ENCODE data around the gene SDHAF2. TPM values are rescaled to one million over a fixed set of nuclear protein-coding genes. Genes with fewer than 3 reads are reported as not detected.
A peak's percentile ranks its signal among the peaks of the same experiment; 100 is the strongest.
"Not testable (repeated sequence)": the region's sequence is repeated elsewhere in the genome, so short reads cannot be mapped to it uniquely, and the experiment has no call there.

Gene SDHAF2
- total RNA-seq, 3 donors from 2014 or later, result 48.4 to 55.8 (median 49.3) TPM

GRCh38 chr11:61475433-61475832, 45.5 kb downstream of the SDHAF2 start:
- no peaks in the 10 kb centered on the region for H3K9me3 Mint-ChIP-seq
- DNase-seq, result no peak
- H3K36me3 Mint-ChIP-seq (ENCODE audit: insufficient read depth), result peaks cover 17% of the 10 kb centered on the region
- no peak for ATAC-seq
- no peak overlapping the region for H3K4me3 Mint-ChIP-seq
- peaks cover 1% of the 10 kb centered on the region for H3K27me3 Mint-ChIP-seq (ENCODE audit: low read depth)
- peaks cover 7% of the 10 kb centered on the region for H3K4me1 Mint-ChIP-seq (ENCODE audit: low read depth)

- DNase-seq (no peak), ATAC-seq (no peak)
- Mint-ChIP-seq H3K36me3 (ENCODE audit: insufficient read depth) (peaks cover 10% of the 10 kb centered on the region), H3K4me3 (no peak overlapping the region), H3K4me1 (ENCODE audit: low read depth) (peaks cover 7% of the 10 kb centered on the region), H3K9me3 (no peaks in the 10 kb centered on the region), H3K27me3 (ENCODE audit: low read depth) (peaks cover 1% of the 10 kb centered on the region)
Measured at GRCh38 chr11:61476371-61476770, 46.4 kb downstream of the SDHAF2 start.

GRCh38 chr11:61477126-61477525, 47.2 kb downstream of the SDHAF2 start:
- Mint-ChIP-seq H3K4me1 (ENCODE audit: low read depth) (peaks cover 7% of the 10 kb centered on the region), H3K27me3 (ENCODE audit: low read depth) (peaks cover 3% of the 10 kb centered on the region), H3K4me3 (no peak overlapping the region), H3K36me3 (ENCODE audit: insufficient read depth) (peaks cover 10% of the 10 kb centered on the region), H3K9me3 (no peaks in the 10 kb centered on the region)
- ATAC-seq (no peak), DNase-seq (no peak)

- peaks cover 3% of the 10 kb centered on the region for H3K27me3 Mint-ChIP-seq (ENCODE audit: low read depth)
- H3K9me3 Mint-ChIP-seq, result no peaks in the 10 kb centered on the region
- ATAC-seq, result peak; percentile 48 to 67
- DNase-seq, result peak; percentile 51
- peaks cover 8% of the 10 kb centered on the region for H3K36me3 Mint-ChIP-seq (ENCODE audit: insufficient read depth)
- H3K4me1 Mint-ChIP-seq (ENCODE audit: low read depth), result peaks cover 7% of the 10 kb centered on the region
- no peak overlapping the region for H3K4me3 Mint-ChIP-seq
Measured at GRCh38 chr11:61477727-61478148, 47.8 kb downstream of the SDHAF2 start.

GRCh38 chr11:61479360-61480058, 49.6 kb downstream of the SDHAF2 start:
- not testable (repeated sequence) for ATAC-seq; H3K9me3 Mint-ChIP-seq; H3K4me1 Mint-ChIP-seq (ENCODE audit: low read depth); H3K36me3 Mint-ChIP-seq (ENCODE audit: insufficient read depth); H3K4me3 Mint-ChIP-seq; H3K27me3 Mint-ChIP-seq (ENCODE audit: low read depth); DNase-seq

- DNase-seq (no peak), ATAC-seq (no peak)
- Mint-ChIP-seq H3K36me3 (ENCODE audit: insufficient read depth) (no peaks in the 10 kb centered on the region), H3K4me3 (no peak overlapping the region), H3K4me1 (ENCODE audit: low read depth) (peaks cover 5% of the 10 kb centered on the region), H3K9me3 (no peaks in the 10 kb centered on the region), H3K27me3 (ENCODE audit: low read depth) (peaks cover 3% of the 10 kb centered on the region)
Measured at GRCh38 chr11:61480261-61480993, 50.5 kb downstream of the SDHAF2 start.

- Mint-ChIP-seq H3K27me3 (ENCODE audit: low read depth) (peaks cover 3% of the 10 kb centered on the region), H3K4me1 (ENCODE audit: low read depth) (peaks cover 5% of the 10 kb centered on the region), H3K9me3 (no peaks in the 10 kb centered on the region), H3K36me3 (ENCODE audit: insufficient read depth) (no peaks in the 10 kb centered on the region), H3K4me3 (no peak overlapping the region)
- ATAC-seq, result no peak
- DNase-seq, result no peak
Measured at GRCh38 chr11:61480994-61481335, 51.0 kb downstream of the SDHAF2 start.

- no peak overlapping the region for H3K4me3 Mint-ChIP-seq
- ATAC-seq, result no peak
- H3K4me1 Mint-ChIP-seq (ENCODE audit: low read depth), result peaks cover 5% of the 10 kb centered on the region
Measured at GRCh38 chr11:61481806-61482205, 51.9 kb downstream of the SDHAF2 start.

GRCh38 chr11:61482513-61482912, 52.6 kb downstream of the SDHAF2 start:
- Mint-ChIP-seq H3K27me3 (ENCODE audit: low read depth) (peaks cover 3% of the 10 kb centered on the region), H3K9me3 (no peaks in the 10 kb centered on the region), H3K4me3 (no peak overlapping the region), H3K36me3 (ENCODE audit: insufficient read depth) (peaks cover 3% of the 10 kb centered on the region), H3K4me1 (ENCODE audit: low read depth) (peaks cover 5% of the 10 kb centered on the region)
- ATAC-seq, result peak; percentile 48 to 51
- DNase-seq, result no peak

More at GRCh38 chr11:61481806-61482205, 51.9 kb downstream of the SDHAF2 start:
- Mint-ChIP-seq H3K9me3 (no peaks in the 10 kb centered on the region), H3K36me3 (ENCODE audit: insufficient read depth) (no peaks in the 10 kb centered on the region), H3K27me3 (ENCODE audit: low read depth) (peaks cover 3% of the 10 kb centered on the region)
- no peak for DNase-seq

- H3K4me1 Mint-ChIP-seq (ENCODE audit: low read depth), result no peaks in the 10 kb centered on the region
- ATAC-seq, result no peak
Measured at GRCh38 chr11:61484541-61484940, 54.6 kb downstream of the SDHAF2 start.

GRCh38 chr11:61485080-61485479, 55.2 kb downstream of the SDHAF2 start:
- DNase-seq (no peak), ATAC-seq (no peak)
- H3K9me3 Mint-ChIP-seq, result no peaks in the 10 kb centered on the region
- no peak overlapping the region for H3K4me3 Mint-ChIP-seq
- H3K4me1 Mint-ChIP-seq (ENCODE audit: low read depth), result no peaks in the 10 kb centered on the region
- H3K27me3 Mint-ChIP-seq (ENCODE audit: low read depth), result peaks cover 2% of the 10 kb centered on the region
- peaks cover 3% of the 10 kb centered on the region for H3K36me3 Mint-ChIP-seq (ENCODE audit: insufficient read depth)

More at GRCh38 chr11:61484541-61484940, 54.6 kb downstream of the SDHAF2 start:
- Mint-ChIP-seq H3K27me3 (ENCODE audit: low read depth) (peaks cover 3% of the 10 kb centered on the region), H3K36me3 (ENCODE audit: insufficient read depth) (peaks cover 3% of the 10 kb centered on the region), H3K9me3 (no peaks in the 10 kb centered on the region), H3K4me3 (no peak overlapping the region)
- no peak for DNase-seq

- H3K36me3 Mint-ChIP-seq (ENCODE audit: insufficient read depth), result peaks cover 3% of the 10 kb centered on the region
- no peaks in the 10 kb centered on the region for H3K9me3 Mint-ChIP-seq
- DNase-seq (no peak), ATAC-seq (no peak)
- peaks cover 2% of the 10 kb centered on the region for H3K27me3 Mint-ChIP-seq (ENCODE audit: low read depth)
- H3K4me1 Mint-ChIP-seq (ENCODE audit: low read depth), result no peaks in the 10 kb centered on the region
- H3K4me3 Mint-ChIP-seq, result no peak overlapping the region
Measured at GRCh38 chr11:61486011-61486620, 56.2 kb downstream of the SDHAF2 start.

GRCh38 chr11:61486779-61487178, 56.9 kb downstream of the SDHAF2 start:
- H3K4me3 Mint-ChIP-seq, result no peak overlapping the region
- no peaks in the 10 kb centered on the region for H3K4me1 Mint-ChIP-seq (ENCODE audit: low read depth)
- H3K9me3 Mint-ChIP-seq, result no peaks in the 10 kb centered on the region
- DNase-seq (no peak), ATAC-seq (no peak)
- H3K27me3 Mint-ChIP-seq (ENCODE audit: low read depth), result peaks cover 2% of the 10 kb centered on the region
- peaks cover 3% of the 10 kb centered on the region for H3K36me3 Mint-ChIP-seq (ENCODE audit: insufficient read depth)

- no peaks in the 10 kb centered on the region for H3K9me3 Mint-ChIP-seq
- ATAC-seq, result no peak
- no peaks in the 10 kb centered on the region for H3K4me1 Mint-ChIP-seq (ENCODE audit: low read depth)
- no peak for DNase-seq
- H3K4me3 Mint-ChIP-seq, result no peak overlapping the region
- H3K36me3 Mint-ChIP-seq (ENCODE audit: insufficient read depth), result peaks cover 3% of the 10 kb centered on the region
- peaks cover 2% of the 10 kb centered on the region for H3K27me3 Mint-ChIP-seq (ENCODE audit: low read depth)
Measured at GRCh38 chr11:61487342-61488025, 57.6 kb downstream of the SDHAF2 start.
